GM10248 (cell line): Measurements from ENCODE around the gene COL3A1.

Source experiments
- CTCF ChIA-PET: fragments of 300-600 bp; sonication (Branson Sonifier 250); formaldehyde crosslinking; extraction: SDS; loops from one replicate; lab custom pipeline; 2021; ENCODE audit warnings: antibody characterized with exemption; lab: Yijun Ruan, JAX
- POLR2A ChIA-PET: fragments of 350-650 bp; sonication (Branson Sonifier 250); formaldehyde crosslinking; extraction: SDS; loops from one replicate; lab custom pipeline; 2020; ENCODE audit warnings: antibody characterized with exemption; lab: Yijun Ruan, JAX
- DNase-seq: peaks from one replicate; pipeline ENCODE4 v3.0.0; 2012; ENCODE audit errors: extremely low spot score
- CTCF ChIP-seq: IDR thresholded peaks from 2 replicates; pipeline ENCODE4 v1.5.1; 2012; ENCODE audit warnings: mild to moderate bottlenecking, low read depth; ENCODE audit errors: extremely low read depth, missing control alignments, control extremely low read depth

Gene COL3A1

GRCh38 chr2:188964976-188965546 is 9.1 kb upstream of the COL3A1 start:
- POLR2A ChIA-PET = no interaction called here
- no peak for DNase-seq
- TF ChIP-seq CTCF = no peak
- CTCF ChIA-PET = interaction anchor here (1.9 kb wide), 1 partner anchor 11 kb away, joined by 6 read pairs; no protein-coding TSS in a partner anchor

DNA sequence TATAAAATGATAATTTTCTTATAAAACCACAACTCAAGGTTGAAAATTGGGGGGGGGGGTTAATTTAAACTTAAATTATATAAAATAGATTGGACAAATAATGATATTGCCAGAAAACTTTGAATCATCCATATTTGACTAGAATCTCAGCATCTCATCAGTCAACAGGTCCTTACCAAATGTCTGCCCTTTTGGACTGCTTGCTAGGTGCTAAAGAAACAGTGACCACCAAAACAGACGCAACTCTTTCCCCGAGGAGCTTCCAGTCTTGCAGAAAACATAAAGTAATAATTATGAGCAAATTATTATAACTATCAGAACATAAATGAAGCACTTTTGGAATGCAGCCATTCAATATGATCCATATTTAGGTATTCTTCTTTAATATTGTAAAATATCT is 8.6 kb upstream of the COL3A1 start:
- ChIA-PET POLR2A (no interaction called here), CTCF (interaction anchor here (1.7 to 1.9 kb wide), 2 partner anchors 10 to 22 kb away, joined by 5 to 6 read pairs; no protein-coding TSS in a partner anchor)
- no peak for TF ChIP-seq CTCF
- DNase-seq = no peak

- TF ChIP-seq CTCF = no peak
- no peak for DNase-seq
- ChIA-PET POLR2A (no interaction called here), CTCF (interaction anchor here (1.7 to 2.3 kb wide), 3 partner anchors 10 to 21 kb away, joined by 5 to 9 read pairs (median 6); no protein-coding TSS in a partner anchor)
Observed at GRCh38 chr2:188966079-188966571, 8.0 kb upstream of the COL3A1 start.

DNA sequence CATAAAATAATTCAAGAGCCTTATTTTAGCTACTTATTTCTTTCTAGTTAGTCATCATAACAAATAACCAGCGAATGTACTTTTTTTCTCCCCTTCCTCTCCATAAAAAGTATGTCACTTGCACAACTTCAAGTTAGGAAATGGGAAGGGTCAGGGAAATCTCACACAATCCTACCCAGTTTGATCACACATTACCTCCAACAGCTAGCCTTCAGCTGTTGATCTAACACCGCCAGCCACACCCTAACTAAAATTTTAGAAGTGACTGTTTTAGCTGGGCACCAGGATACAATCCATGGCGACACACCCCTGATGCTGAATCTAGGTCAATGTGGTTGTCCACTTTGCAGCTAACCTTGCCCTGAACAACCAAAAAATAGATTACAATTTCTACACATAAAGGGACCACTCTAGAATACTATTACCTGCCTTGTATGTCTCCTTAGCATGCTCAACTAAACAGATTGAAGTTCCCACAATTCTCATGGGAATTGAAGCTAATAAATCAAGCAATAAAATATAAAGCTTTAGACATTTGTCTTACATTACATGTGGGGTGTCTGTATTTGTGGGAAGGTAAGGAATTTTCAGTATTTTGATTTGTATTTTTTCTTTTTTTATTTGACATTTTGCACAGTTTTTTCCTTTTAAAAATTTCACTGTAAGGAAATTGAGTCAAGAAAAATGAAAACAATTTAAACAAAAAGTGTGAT is 7.3 kb upstream of the COL3A1 start:
- ChIA-PET POLR2A (no interaction called here), CTCF (interaction anchor here (1.7 to 2.3 kb wide), 3 partner anchors 9 to 20 kb away, joined by 5 to 9 read pairs (median 6); no protein-coding TSS in a partner anchor)

DNA sequence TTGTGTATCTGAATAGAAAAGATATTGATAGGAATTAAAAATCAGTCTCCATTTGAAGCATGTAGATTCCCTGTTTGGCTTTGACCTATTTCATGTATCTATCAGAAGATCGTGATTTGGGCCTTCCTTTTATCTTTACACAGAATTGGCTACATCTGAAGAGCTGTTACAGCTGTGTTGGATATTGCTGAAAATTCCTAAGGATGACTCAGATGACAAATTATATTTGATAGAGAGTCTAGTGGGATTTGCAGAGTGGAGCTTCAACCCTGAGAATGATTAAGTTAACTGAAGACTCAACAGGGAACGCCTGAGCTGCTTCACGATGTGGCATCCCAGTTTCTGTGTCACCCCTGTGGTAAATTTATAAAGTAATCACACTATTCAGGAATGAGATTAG is 4.9 kb upstream of the COL3A1 start:
- no peak for TF ChIP-seq CTCF
- CTCF ChIA-PET = interaction anchor here (1.1 to 1.5 kb wide), 3 partner anchors 9 to 125 kb away, joined by 3 to 6 read pairs (median 5); no protein-coding TSS in a partner anchor
- no peak for DNase-seq
- POLR2A ChIA-PET = no interaction called here

More for the DNA sequence above, 7.3 kb upstream of the COL3A1 start:
- TF ChIP-seq CTCF = no peak
- no peak for DNase-seq

GRCh38 chr2:188969651-188970050 is 4.5 kb upstream of the COL3A1 start:
- CTCF ChIA-PET = interaction anchor here (1.1 to 1.5 kb wide), 3 partner anchors 9 to 124 kb away, joined by 3 to 6 read pairs (median 5); no protein-coding TSS in a partner anchor
- POLR2A ChIA-PET = no interaction called here
- TF ChIP-seq CTCF = no peak
- DNase-seq = no peak
